Uterus (tissue), 4 donors: Measurements from ENCODE around the gene MYPOP. TPM values are rescaled to one million over a fixed set of nuclear protein-coding genes. Genes with fewer than 3 reads are reported as not detected.

Experiments used
- DNase-seq, 2 donors: peaks; one replicate each; pipeline ENCODE4 v3.0.0-alpha.2; 2019 to 2020
- H3K27ac ChIP-seq, 2 donors: fragments of 200-600 bp; sonication (generic); 1 replicate in 1 of 2; 2 replicates in 1 of 2; pipeline ENCODE4 v1.5.1; 2016 to 2018
- H3K27me3 ChIP-seq, 2 donors: fragments of 200-600 bp; sonication (generic); one replicate each; pipeline ENCODE4 v1.5.1; 2018 to 2019; ENCODE audit warnings: control low read depth in 1 of 2
- H3K36me3 ChIP-seq, 2 donors: fragments of 200-600 bp; sonication (generic); one replicate each; pipeline ENCODE4 v1.5.1; 2019; ENCODE audit warnings: control low read depth in 1 of 2
- H3K4me1 ChIP-seq, 2 donors: fragments of 200-600 bp; sonication (generic); one replicate each; pipeline ENCODE4 v1.5.1; 2018 to 2019; ENCODE audit warnings: control low read depth in 1 of 2
- H3K4me3 ChIP-seq, 2 donors: fragments of 200-600 bp; sonication (generic); 1 replicate in 1 of 2; 2 replicates in 1 of 2; pipeline ENCODE4 v1.5.1; 2018 to 2019; ENCODE audit warnings: mild to moderate bottlenecking in 1 of 2
- H3K9me3 ChIP-seq, 2 donors: fragments of 200-600 bp; sonication (generic); one replicate each; pipeline ENCODE4 v1.5.1; 2019; ENCODE audit warnings: control low read depth in 1 of 2
- CTCF ChIP-seq, 4 experiments: fragments of 200-600 bp in 2 of 4; fragments of 450-650 bp in 2 of 4; sonication (generic) in 2 of 4; IDR thresholded peaks; one replicate each; pipeline ENCODE4 v1.5.1; 2016 to 2019; ENCODE audit warnings: antibody characterized with exemption in 4 of 4, mild to moderate bottlenecking in 2 of 4, moderate library complexity in 1 of 4
- POLR2A ChIP-seq, 2 donors: fragments of 450-650 bp; IDR thresholded peaks; one replicate each; pipeline ENCODE4 v1.6.1; 2016; ENCODE audit warnings: antibody characterized with exemption in 2 of 2, mild to moderate bottlenecking in 1 of 2, moderate library complexity in 1 of 2
- intact Hi-C: fragments of 100-400 bp; cut with DNase I; formaldehyde crosslinking; loops from one replicate; pipeline ENCODE4 v1.15.1; 2023; ENCODE audit warnings: low total_unique reads
- total RNA-seq, 4 donors: library from RNA; depleted of rRNA in 3 of 4; stranded (reverse); fragments of >200 nt in 3 of 4; gene quantifications; one replicate each; pipeline versions ENCODE4 v1.1.0 to v1.2.4, GENCODE V29; 2014 to 2023
- donor health status: DM: yes; HTN: yes; CAD: no.

The MYPOP gene
- total RNA-seq, 4 donors from 2014 or later, result 0.62 to 13.2 (median 2.8) TPM

- DNase-seq, result no peak
- Histone ChIP-seq H3K4me3 (no peak overlapping the region), H3K27ac (no peak overlapping the region), H3K36me3 (no peaks in the 10 kb centered on the region), H3K4me1 (peaks cover 7 to 15% of the 10 kb centered on the region in 2 donors), H3K27me3 (no peaks in the 10 kb centered on the region), H3K9me3 (no peaks in the 10 kb centered on the region)
- no peak for TF ChIP-seq POLR2A (IDR thresholded peaks at IDR 0.05)
- no peak for TF ChIP-seq CTCF (IDR thresholded peaks at IDR 0.05)
- intact Hi-C loops, result no loop called here
Observed at GRCh38 chr19:45879055-45879454, 23.4 kb downstream of the MYPOP start.

- no peak overlapping the region for H3K27ac ChIP-seq
- peaks cover 6 to 7% of the 10 kb centered on the region in 2 donors for H3K4me1 ChIP-seq
- DNase-seq, result no peak
- no peaks in the 10 kb centered on the region for H3K36me3 ChIP-seq
- TF ChIP-seq POLR2A (IDR thresholded peaks at IDR 0.05), result no peak
- TF ChIP-seq CTCF (IDR thresholded peaks at IDR 0.05), result no peak
- no peaks in the 10 kb centered on the region for H3K27me3 ChIP-seq
- intact Hi-C loops, result no loop called here
- no peak overlapping the region for H3K4me3 ChIP-seq
- H3K9me3 ChIP-seq, result no peaks in the 10 kb centered on the region
Observed at GRCh38 chr19:45878043-45878794, 24.2 kb downstream of the MYPOP start.

- Histone ChIP-seq H3K4me1 (no peaks in the 10 kb centered on the region), H3K27ac (peak overlapping the region; percentile 33 to 50), H3K9me3 (no peaks in the 10 kb centered on the region), H3K27me3 (no peaks in the 10 kb centered on the region), H3K36me3 (no peaks in the 10 kb centered on the region), H3K4me3 (peak overlapping the region in 1 of 2 donors; percentile 6)
- intact Hi-C loops, result no loop called here
- DNase-seq, result no peak
- no peak for TF ChIP-seq CTCF (IDR thresholded peaks at IDR 0.05)
- no peak for TF ChIP-seq POLR2A (IDR thresholded peaks at IDR 0.05)
Observed at GRCh38 chr19:45876411-45877197, 25.8 kb downstream of the MYPOP start.

GRCh38 chr19:45876161-45876410, 26.3 kb downstream of the MYPOP start:
- Histone ChIP-seq H3K27ac (peak overlapping the region in 1 of 2 donors; percentile 33), H3K4me3 (no peak overlapping the region)

More at GRCh38 chr19:45876161-45876410, 26.3 kb downstream of the MYPOP start:
- TF ChIP-seq CTCF (IDR thresholded peaks at IDR 0.05), result no peak
- TF ChIP-seq POLR2A (IDR thresholded peaks at IDR 0.05), result no peak
- H3K9me3 ChIP-seq, result no peaks in the 10 kb centered on the region
- no peaks in the 10 kb centered on the region for H3K4me1 ChIP-seq
- intact Hi-C loops, result no loop called here
- H3K27me3 ChIP-seq, result no peaks in the 10 kb centered on the region
- H3K36me3 ChIP-seq, result no peaks in the 10 kb centered on the region
- DNase-seq, result no peak
